ENCODE measurements around the gene ECHS1. TPM values are rescaled to one million over a fixed set of nuclear protein-coding genes. Genes with fewer than 3 reads are reported as not detected.

Gene ECHS1
- total and polyA plus RNA-seq, 9 of the 15 experiments (the other 6 are each of a cell fraction or from before 2014, with no cell fraction given): 16.6 to 100 (median 68.1) TPM

GRCh38 chr10:133373174-133374090 is at the start of gene ECHS1 (continued):
- TF ChIP-seq NEUROD1 (IDR thresholded peaks at IDR 0.05; ENCODE audit: borderline replicate concordance, low read depth, low read length, partially characterized antibody) (peak; percentile 48), KDM5B (IDR thresholded peaks at IDR 0.05; ENCODE audit: insufficient replicate concordance, low read depth, low read length) (peak; percentile 79), ZNF133 (CRISPR knock-in tag; IDR thresholded peaks at IDR 0.05) (no peak), RB1 (IDR thresholded peaks at IDR 0.05; ENCODE audit: low read depth) (peak; percentile 50), ZNF23 (CRISPR knock-in tag; IDR thresholded peaks at IDR 0.05) (no peak), PRMT5 (CRISPR knock-in tag; IDR thresholded peaks at IDR 0.05) (no peak), UBTF (IDR thresholded peaks at IDR 0.05; ENCODE audit: borderline replicate concordance in 1 of 2, low read depth in 2 of 2, low read length in 2 of 2) (no peak), ZNF561 (CRISPR knock-in tag; conservative IDR thresholded peaks at IDR 0.05) (no peak), PRPF4 (IDR thresholded peaks at IDR 0.05; ENCODE audit: insufficient read depth, low read depth, low read length, poor library complexity, severe bottlenecking) (no peak), CBX5 (IDR thresholded peaks at IDR 0.05; ENCODE audit: borderline replicate concordance, low read depth) (no peak), ZNF655 (CRISPR knock-in tag; IDR thresholded peaks at IDR 0.05) (no peak), IFI16 (CRISPR knock-in tag; IDR thresholded peaks at IDR 0.05) (no peak), HLTF (IDR thresholded peaks at IDR 0.05) (no peak), U2AF1 (optimal IDR thresholded peaks at IDR 0.05; ENCODE audit: low read depth, low read length) (no peak), POLR2AphosphoS2 (IDR thresholded peaks at IDR 0.05; ENCODE audit: low read length) (no peak), ZNF785 (CRISPR knock-in tag; IDR thresholded peaks at IDR 0.05) (no peak), RNF2 (IDR thresholded peaks at IDR 0.05) (no peak), RERE (CRISPR knock-in tag; IDR thresholded peaks at IDR 0.05; ENCODE audit: borderline replicate concordance) (no peak), ZNF668 (CRISPR knock-in tag; IDR thresholded peaks at IDR 0.05) (no peak), ZNF174 (CRISPR knock-in tag; IDR thresholded peaks at IDR 0.05) (no peak)
